Aorta (tissue), 5 donors: ENCODE measurements around the gene LRBA. TPM values are rescaled to one million over a fixed set of nuclear protein-coding genes. Genes with fewer than 3 reads are reported as not detected.

Source experiments
- ATAC-seq: fragments of 200-7000 bp; cut with Tn5 transposase; one replicate; pipeline ENCODE4 v1.9.1; 2022; ENCODE audit warnings: moderate library complexity; ENCODE audit not compliant: low FRiP score
- DNase-seq, 2 donors: peaks; one replicate each; pipeline ENCODE4 v3.0.0-alpha.2; 2020
- H3K27ac ChIP-seq, 2 donors: one replicate each; pipeline ENCODE4 v1.5.1; 2013; ENCODE audit warnings: low read length in 2 of 2, mild to moderate bottlenecking in 2 of 2, moderate library complexity in 2 of 2, control low read depth in 1 of 2, inconsistent platforms in 1 of 2, low read depth in 1 of 2
- H3K27me3 ChIP-seq, 2 donors: one replicate each; pipeline ENCODE4 v1.6.1; 2013; ENCODE audit warnings: control low read depth in 1 of 2, low read length in 1 of 2, mild to moderate bottlenecking in 1 of 2, moderate library complexity in 1 of 2; ENCODE audit not compliant: insufficient read depth in 2 of 2, control insufficient read depth in 1 of 2
- H3K36me3 ChIP-seq, 2 donors: one replicate each; pipeline ENCODE4 v1.6.1; 2013; ENCODE audit warnings: control low read depth in 1 of 2, low read length in 1 of 2, mild to moderate bottlenecking in 1 of 2; ENCODE audit not compliant: insufficient read depth in 2 of 2, control insufficient read depth in 1 of 2
- H3K4me1 ChIP-seq, 2 donors: one replicate each; pipeline ENCODE4 v1.6.1; 2013; ENCODE audit warnings: low read length in 2 of 2, control low read depth in 1 of 2, mild to moderate bottlenecking in 1 of 2, moderate library complexity in 1 of 2; ENCODE audit not compliant: insufficient read depth in 2 of 2, control insufficient read depth in 1 of 2
- H3K4me3 ChIP-seq, 2 donors: one replicate each; pipeline ENCODE4 v1.5.1; 2013; ENCODE audit warnings: low read length in 2 of 2, control low read depth in 1 of 2, mild to moderate bottlenecking in 1 of 2
- H3K9me3 ChIP-seq: one replicate; pipeline ENCODE4 v1.6.1; 2013; ENCODE audit warnings: mild to moderate bottlenecking, low read length; ENCODE audit not compliant: control insufficient read depth
- WGBS, 2 donors: extraction: QIAGEN DNeasy Blood & Tissue Kit; methylation state at CpG; one replicate each; pipeline ENCODE4 v1.1.7; 2013; 5-methylcytosine and 5-hydroxymethylcytosine counted together
- intact Hi-C, 2 donors: fragments of 100-400 bp; cut with DNase I; formaldehyde crosslinking; loops; one replicate each; pipeline versions ENCODE4 v1.14.2 to v1.15.0; 2022
- polyA plus RNA-seq, 2 donors: library from polyadenylated mRNA; stranded (reverse); fragments of 200-250 nt; gene quantifications; one replicate each; pipeline ENCODE4 v1.2.3, GENCODE V29; 2013
- total RNA-seq, 2 donors: library from RNA; stranded (reverse); fragmentation: NEBNext Ultra II Directional; extraction: Animal tissue kit (Norgen Biotek cat#: 25700); gene quantifications; one replicate each; pipeline ENCODE4 v1.2.1, GENCODE V29; 2021
- donor health status: healthy with polysubstance abuse.
- donor health status: Bipolar disorder and iron deficiency.
- donor health status: DM: no; HTN: no; CAD: no.
- donor health status: DM: no; HTN: no; CAD: no.
- donor health status: DM: yes; HTN: yes; CAD: no.

Gene LRBA
- total and polyA plus RNA-seq, 4 donors: 4.8 to 34.5 (median 15.4) TPM

DNA sequence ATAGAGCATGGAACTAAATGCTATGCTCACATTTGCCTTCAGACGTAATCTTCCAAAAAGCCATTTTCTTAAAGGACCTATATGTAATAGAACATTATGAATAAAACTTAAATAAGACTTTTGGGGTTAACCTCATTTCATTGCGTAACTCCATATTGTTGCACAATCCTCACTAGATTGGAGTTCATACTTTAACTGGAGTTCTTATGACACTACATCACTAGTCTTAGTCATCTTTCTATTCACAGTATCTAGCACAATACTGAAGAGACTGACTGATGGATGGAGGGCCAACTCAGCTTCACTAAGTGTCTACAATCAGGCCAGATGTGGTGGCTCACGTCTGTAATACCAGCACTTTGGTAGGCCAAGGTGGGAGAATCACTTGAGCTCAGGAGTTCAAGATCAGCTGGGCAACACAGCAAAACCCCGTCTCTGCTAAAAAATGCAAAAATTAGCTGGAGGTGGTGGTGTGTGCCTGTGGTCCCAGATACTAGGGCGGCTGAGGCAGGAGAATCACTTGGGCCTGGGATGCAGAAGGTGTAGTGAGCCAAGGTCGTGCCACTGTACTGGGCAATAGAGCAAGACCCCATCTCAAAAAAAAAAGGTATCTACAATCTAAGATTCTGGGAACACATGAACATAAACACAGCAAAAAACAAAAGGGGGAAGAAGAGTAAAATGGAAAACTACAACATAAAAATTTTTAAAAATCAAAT is 513.9 kb downstream of the LRBA start:
- Histone ChIP-seq H3K9me3 (no peaks in the 10 kb centered on the region), H3K27ac (no peak overlapping the region), H3K4me3 (no peak overlapping the region), H3K4me1 (no peaks in the 10 kb centered on the region), H3K36me3 (no peaks in the 10 kb centered on the region), H3K27me3 (no peaks in the 10 kb centered on the region)
- intact Hi-C loops: no loop called here
- DNase-seq (no peak), ATAC-seq (no peak)
- 91 to 93% methylated on average over 6 of the region's 6 CpGs for WGBS, 2 donors

DNA sequence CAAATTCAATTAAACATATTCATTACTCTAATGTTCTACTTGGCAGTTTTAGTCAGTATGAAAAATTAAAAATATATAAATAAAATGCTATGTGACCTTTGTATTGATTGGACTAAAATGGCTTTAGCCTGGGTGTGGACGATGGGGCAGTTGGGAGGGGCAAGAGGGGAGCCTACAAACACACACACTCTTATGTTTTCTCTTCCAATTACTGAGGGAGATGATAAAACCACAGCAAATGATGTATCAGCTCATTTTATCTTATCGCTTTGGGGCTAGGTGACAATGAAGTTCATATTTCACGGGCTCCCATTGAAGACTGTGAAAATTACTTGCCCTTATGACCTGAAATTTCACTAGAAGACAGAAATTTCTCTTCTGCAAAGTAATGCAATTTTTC is 517.5 kb downstream of the LRBA start:
- no peak overlapping the region for H3K27ac ChIP-seq
- H3K27me3 ChIP-seq: no peaks in the 10 kb centered on the region
- intact Hi-C loops: no loop called here
- H3K9me3 ChIP-seq: no peaks in the 10 kb centered on the region
- WGBS, 2 donors: 91 to 97% methylated on average over 3 of the region's 3 CpGs
- H3K4me1 ChIP-seq: no peaks in the 10 kb centered on the region
- DNase-seq (no peak), ATAC-seq (no peak)
- no peaks in the 10 kb centered on the region for H3K36me3 ChIP-seq
- H3K4me3 ChIP-seq: no peak overlapping the region

DNA sequence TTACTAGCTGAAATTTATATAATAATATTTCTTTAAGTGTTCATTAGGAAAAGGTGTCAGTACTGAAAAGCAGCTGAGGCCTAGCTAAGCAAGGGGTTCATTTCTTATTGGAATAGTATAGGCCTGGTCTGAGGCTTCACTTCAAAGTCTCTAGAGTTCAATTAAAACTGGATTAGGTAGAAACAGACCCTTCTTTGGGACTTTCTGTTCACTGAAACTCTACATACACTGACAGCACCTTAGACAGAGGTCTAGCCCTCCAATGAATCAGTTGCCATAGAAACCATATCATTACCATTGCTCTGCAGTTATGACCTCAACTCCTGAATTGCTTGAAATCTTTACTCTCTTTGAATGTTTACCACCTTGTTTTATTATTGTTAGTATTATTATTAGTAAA is 519.5 kb downstream of the LRBA start:
- Histone ChIP-seq H3K9me3 (no peaks in the 10 kb centered on the region), H3K4me3 (no peak overlapping the region), H3K27ac (no peak overlapping the region), H3K36me3 (no peaks in the 10 kb centered on the region), H3K4me1 (no peaks in the 10 kb centered on the region), H3K27me3 (no peaks in the 10 kb centered on the region)
- intact Hi-C loops: no loop called here
- ATAC-seq (no peak), DNase-seq (no peak)

DNA sequence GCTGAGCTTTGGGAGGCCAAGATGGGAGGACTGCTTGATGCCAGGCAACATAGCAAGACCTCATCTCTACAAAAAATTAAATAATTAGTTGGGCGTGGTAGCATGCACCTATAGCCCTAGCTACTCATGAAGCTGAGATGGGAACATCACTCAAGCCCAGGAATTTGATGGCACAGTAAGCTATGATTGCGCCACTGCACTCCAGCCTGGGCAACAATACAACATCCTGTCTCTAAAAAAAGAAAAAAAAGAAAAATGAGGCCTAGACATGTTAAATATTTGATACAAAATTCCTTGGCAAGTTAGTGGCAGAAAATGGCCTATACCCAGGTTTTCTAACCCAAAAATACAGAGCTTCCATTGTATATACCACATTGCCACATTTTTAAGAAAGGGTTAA is 521.2 kb downstream of the LRBA start:
- Histone ChIP-seq H3K4me1 (no peaks in the 10 kb centered on the region), H3K36me3 (no peaks in the 10 kb centered on the region), H3K27me3 (no peaks in the 10 kb centered on the region), H3K27ac (no peak overlapping the region), H3K9me3 (no peaks in the 10 kb centered on the region), H3K4me3 (no peak overlapping the region)
- WGBS, 2 donors: 67 to 81% methylated on average over 2 of the region's 2 CpGs
- ATAC-seq (no peak), DNase-seq (no peak)
- intact Hi-C loops: no loop called here

DNA sequence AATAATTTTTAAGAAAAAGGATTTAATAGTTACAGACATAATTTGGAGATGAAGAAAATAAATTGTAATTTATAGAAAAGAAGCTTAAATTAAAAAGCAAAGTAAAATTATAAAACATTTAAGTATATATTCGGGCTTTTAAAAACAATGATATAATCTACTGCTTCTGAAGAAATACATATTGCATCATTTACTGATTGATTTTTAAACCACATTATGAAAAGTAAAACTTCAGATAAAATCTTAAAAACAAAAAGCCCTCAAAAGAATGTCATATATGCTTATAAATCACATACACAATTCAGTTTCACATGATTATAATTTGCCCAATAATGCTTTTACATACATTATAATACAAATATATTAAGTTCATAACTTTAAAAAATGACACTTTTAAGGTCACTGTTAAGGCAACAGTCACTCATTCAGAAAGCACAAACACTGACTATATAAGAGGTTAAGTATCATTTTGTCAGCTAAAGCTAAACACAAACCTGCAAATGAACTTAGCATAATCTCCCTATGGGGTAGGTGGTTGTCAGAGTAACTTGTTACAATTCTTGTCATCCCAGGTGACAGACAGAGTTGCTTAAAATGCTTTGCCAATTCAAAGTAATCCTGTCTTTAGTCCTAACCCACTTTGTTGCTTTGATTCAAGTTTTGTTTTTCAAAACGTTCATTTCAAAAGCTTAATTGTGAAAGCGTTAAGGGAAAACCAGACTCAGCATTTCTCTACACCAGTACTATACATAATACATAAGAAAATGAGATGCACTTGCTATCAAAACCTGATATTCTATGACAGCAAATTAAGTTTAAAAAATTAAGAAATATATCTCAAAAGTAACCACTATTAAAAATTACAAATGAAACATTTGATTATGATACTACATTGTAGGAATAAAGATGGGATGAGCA is 523.7 kb downstream of the LRBA start:
- 64% methylated on average over 3 of the region's 3 CpGs for WGBS, 2 donors
- no peak overlapping the region for H3K4me3 ChIP-seq
- H3K4me1 ChIP-seq: no peaks in the 10 kb centered on the region
- no peaks in the 10 kb centered on the region for H3K36me3 ChIP-seq
- intact Hi-C loops: no loop called here
- no peak overlapping the region for H3K27ac ChIP-seq
- no peaks in the 10 kb centered on the region for H3K9me3 ChIP-seq
- no peaks in the 10 kb centered on the region for H3K27me3 ChIP-seq
- DNase-seq (no peak), ATAC-seq (no peak)

DNA sequence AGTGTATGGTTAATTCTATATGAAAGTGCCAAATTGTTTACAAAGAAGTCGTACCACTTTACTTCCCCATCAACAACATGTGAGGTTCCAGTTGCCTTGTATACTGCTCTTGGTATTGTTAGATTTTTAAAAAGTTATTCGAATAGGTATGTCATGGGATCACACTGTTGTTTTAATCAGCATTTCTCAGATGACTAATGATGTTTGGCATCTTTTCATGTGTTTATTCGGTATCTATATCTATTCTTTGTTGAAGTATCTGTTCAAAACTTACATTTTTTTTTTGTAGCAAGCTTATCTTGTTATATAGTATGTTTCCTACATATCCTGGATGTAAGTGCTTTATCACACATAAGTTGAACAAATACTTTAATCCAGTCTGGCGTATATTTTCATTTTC is 532.5 kb downstream of the LRBA start:
- no peak for DNase-seq
- Histone ChIP-seq H3K4me3 (no peak overlapping the region), H3K27ac (no peak overlapping the region), H3K27me3 (no peaks in the 10 kb centered on the region), H3K4me1 (no peaks in the 10 kb centered on the region), H3K9me3 (no peaks in the 10 kb centered on the region), H3K36me3 (no peaks in the 10 kb centered on the region)
- ATAC-seq: no peak
- WGBS, 2 donors: 88% methylated on average over 4 of the region's 4 CpGs
- intact Hi-C loops: no loop called here

DNA sequence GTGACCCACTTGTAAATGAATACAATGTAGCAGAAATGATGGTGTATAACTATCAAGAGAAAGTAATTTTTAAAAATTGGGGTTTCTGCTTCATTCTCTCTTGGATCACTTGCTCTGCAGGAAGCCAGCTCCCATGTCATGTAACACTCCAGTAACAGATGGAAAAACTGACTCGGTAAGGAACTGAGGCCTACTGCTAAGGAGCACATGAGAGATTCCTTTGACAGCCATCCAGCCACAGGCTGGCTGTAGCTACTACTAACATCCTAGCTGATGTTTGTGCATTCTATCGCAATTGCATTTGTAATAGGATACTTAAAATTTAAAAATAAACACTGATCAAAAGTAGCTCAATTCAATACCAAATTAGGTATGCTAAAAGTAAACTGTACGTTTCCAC is 535.4 kb downstream of the LRBA start:
- no peak for DNase-seq
- ATAC-seq: no peak
- WGBS, 2 donors: 87% methylated on average over 3 of the region's 3 CpGs
- no peaks in the 10 kb centered on the region for H3K36me3 ChIP-seq
- intact Hi-C loops: no loop called here
- H3K27me3 ChIP-seq: no peaks in the 10 kb centered on the region
- H3K9me3 ChIP-seq: no peaks in the 10 kb centered on the region
- no peak overlapping the region for H3K27ac ChIP-seq
- no peaks in the 10 kb centered on the region for H3K4me1 ChIP-seq
- H3K4me3 ChIP-seq: no peak overlapping the region

DNA sequence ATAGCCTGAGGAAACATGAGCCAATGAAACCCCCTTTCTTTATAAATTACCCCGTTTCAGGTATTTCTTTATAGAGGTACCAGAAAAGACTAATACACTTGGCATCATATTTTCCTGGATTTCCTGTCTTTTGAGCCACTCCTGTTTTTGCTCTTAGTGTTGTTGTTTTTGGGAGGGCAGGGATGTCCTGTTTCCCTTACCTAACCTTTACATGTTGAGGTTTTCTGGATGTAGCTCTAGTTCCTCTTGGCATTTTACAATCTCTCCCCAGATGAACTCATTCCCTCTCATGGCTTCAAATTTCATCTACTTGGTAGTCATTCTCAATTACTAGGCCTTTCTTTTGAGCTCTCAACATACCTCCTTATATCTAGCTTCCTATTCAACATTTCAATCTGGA is 537.2 kb downstream of the LRBA start:
- WGBS, 2 donors: 95 to 96% methylated on average over 1 of the region's 1 CpG
- Histone ChIP-seq H3K4me1 (no peaks in the 10 kb centered on the region), H3K36me3 (no peaks in the 10 kb centered on the region), H3K4me3 (no peak overlapping the region), H3K27ac (no peak overlapping the region), H3K9me3 (no peaks in the 10 kb centered on the region), H3K27me3 (no peaks in the 10 kb centered on the region)
- ATAC-seq: no peak
- no peak for DNase-seq
- intact Hi-C loops: no loop called here

DNA sequence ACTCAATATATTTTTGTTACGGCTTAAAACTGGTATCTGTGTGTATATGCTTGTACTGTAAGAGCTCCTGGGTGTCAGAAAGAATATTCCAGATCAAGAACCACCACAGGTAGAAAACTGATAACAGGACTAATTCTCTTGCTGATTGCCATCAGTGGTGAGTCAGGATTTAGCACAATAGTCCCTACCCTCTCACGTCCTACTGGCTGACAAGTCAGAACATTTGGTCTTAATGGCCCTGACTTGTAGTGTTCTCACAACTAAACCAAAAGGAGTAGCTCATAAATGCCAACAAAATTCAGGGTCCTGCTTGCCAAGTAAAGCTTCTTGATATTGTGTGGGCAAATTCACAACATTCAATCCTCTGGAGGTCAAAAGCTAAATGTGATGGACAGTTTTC is 538.3 kb downstream of the LRBA start:
- H3K27me3 ChIP-seq: no peaks in the 10 kb centered on the region
- H3K4me3 ChIP-seq: no peak overlapping the region
- WGBS, 2 donors: 91 to 92% methylated on average over 2 of the region's 2 CpGs
- DNase-seq: no peak
- H3K36me3 ChIP-seq: no peaks in the 10 kb centered on the region
- intact Hi-C loops: no loop called here
- no peaks in the 10 kb centered on the region for H3K9me3 ChIP-seq
- no peak overlapping the region for H3K27ac ChIP-seq
- H3K4me1 ChIP-seq: no peaks in the 10 kb centered on the region
- ATAC-seq: no peak
